Prostate gland (tissue), 2 donors: ENCODE data around the gene GGT7.

ENCODE experiments used
- CTCF ChIP-seq, 4 experiments: fragments of 200-600 bp in 2 of 4; fragments of 450-650 bp in 2 of 4; sonication (generic) in 2 of 4; IDR thresholded peaks; 1 replicate in 3 of 4; 2 replicates in 1 of 4; pipeline ENCODE4 v1.5.1; 2016 to 2019; ENCODE audit warnings: antibody characterized with exemption in 4 of 4, mild to moderate bottlenecking in 2 of 4, moderate library complexity in 2 of 4
- POLR2A ChIP-seq: fragments of 450-650 bp; IDR thresholded peaks from one replicate; pipeline ENCODE4 v1.6.1; 2016; ENCODE audit warnings: antibody characterized with exemption, mild to moderate bottlenecking
- POLR2AphosphoS5 ChIP-seq: sonication (generic); formaldehyde crosslinking; IDR thresholded peaks from one replicate; pipeline ENCODE4 v1.6.1; 2017; ENCODE audit warnings: antibody characterized with exemption

DNA sequence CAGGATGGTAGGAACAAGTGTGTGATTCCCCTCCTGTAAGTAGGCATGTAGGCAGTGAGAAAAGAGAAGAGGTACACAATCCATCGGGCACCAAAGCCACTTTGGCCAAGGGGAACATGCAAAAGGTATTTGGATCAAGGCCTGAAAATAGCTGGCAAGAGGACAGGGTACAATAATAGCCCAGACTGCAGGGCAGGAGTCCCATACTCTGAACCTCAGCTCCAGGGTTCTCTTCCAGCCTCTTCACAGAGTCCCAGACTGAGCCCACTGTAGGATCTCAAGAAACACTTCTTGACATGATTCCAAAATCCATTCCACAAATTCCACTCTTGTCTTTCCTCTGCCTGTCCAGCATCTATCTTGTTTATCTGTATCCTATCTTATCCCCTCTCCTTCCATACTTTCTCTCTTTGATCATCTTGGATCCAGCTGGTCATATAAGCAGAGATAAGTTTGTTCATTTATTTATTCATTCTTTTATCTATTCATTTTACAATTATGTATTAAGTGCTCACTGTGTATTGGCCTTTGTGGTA is 23.5 kb upstream of the GGT7 start:
- TF ChIP-seq CTCF (IDR thresholded peaks at IDR 0.05) (no peak), POLR2AphosphoS5 (no peak), POLR2A (no peak)
